Astrocyte (in vitro differentiated cells and primary cell): ENCODE results near the gene PTPRT. TPM values are rescaled to one million over a fixed set of nuclear protein-coding genes. Genes with fewer than 3 reads are reported as not detected.
A peak's percentile ranks its signal among the peaks of the same experiment; 100 is the strongest.

Experiments
- DNase-seq: peaks from one replicate; pipeline ENCODE4 v3.0.0-alpha.2; 2010; ENCODE audit warnings: low read depth
- FAIRE-seq: peaks from 2 replicates; lab custom pipeline; 2011; peaks lifted over from hg19 to GRCh38; lab: Jason Lieb, UNC
- H2AFZ ChIP-seq: 2 replicates; pipeline ENCODE4 v1.6.0; 2012; ENCODE audit warnings: low read depth, low read length, inconsistent platforms
- H3K27ac ChIP-seq: 2 replicates; pipeline ENCODE4 v1.5.1; 2011; ENCODE audit warnings: low read depth, low read length, inconsistent platforms
- H3K27me3 ChIP-seq: 2 replicates; pipeline ENCODE4 v1.6.0; 2011; ENCODE audit warnings: low read length, inconsistent platforms; ENCODE audit not compliant: insufficient read depth
- H3K36me3 ChIP-seq: 2 replicates; pipeline ENCODE4 v1.5.1; 2011; ENCODE audit warnings: low read length, inconsistent platforms; ENCODE audit not compliant: insufficient read depth
- H3K4me1 ChIP-seq: 2 replicates; pipeline ENCODE4 v1.5.1; 2011; ENCODE audit warnings: low read length, inconsistent platforms; ENCODE audit not compliant: insufficient read depth
- H3K4me2 ChIP-seq: 2 replicates; pipeline ENCODE4 v1.6.0; 2012; ENCODE audit warnings: low read length, inconsistent platforms
- H3K4me3 ChIP-seq: 2 replicates; pipeline ENCODE4 v1.5.1; 2011; ENCODE audit warnings: low read depth, mild to moderate bottlenecking, low read length, inconsistent platforms; ENCODE audit not compliant: insufficient read depth
- H3K79me2 ChIP-seq: 2 replicates; pipeline ENCODE4 v1.6.0; 2012; ENCODE audit warnings: mild to moderate bottlenecking, low read length, inconsistent platforms; ENCODE audit not compliant: insufficient read depth
- H3K9ac ChIP-seq: 2 replicates; pipeline ENCODE4 v1.6.0; 2012; ENCODE audit warnings: mild to moderate bottlenecking, low read length, inconsistent platforms
- H3K9me3 ChIP-seq: 2 replicates; pipeline ENCODE4 v1.5.1; 2012; ENCODE audit warnings: low read depth, mild to moderate bottlenecking, low read length, inconsistent platforms; ENCODE audit not compliant: insufficient read depth
- H4K20me1 ChIP-seq: 2 replicates; pipeline ENCODE4 v1.6.0; 2012; ENCODE audit warnings: low read length, inconsistent platforms; ENCODE audit not compliant: insufficient read depth
- H3K27ac Mint-ChIP-seq: one replicate; pipeline ENCODE4 v1.8.0; 2021; ENCODE audit warnings: mild to moderate bottlenecking, mixed read lengths; ENCODE audit not compliant: unreplicated experiment
- H3K27me3 Mint-ChIP-seq: one replicate; pipeline ENCODE4 v1.8.0; 2021; ENCODE audit warnings: low read depth, mixed read lengths; ENCODE audit not compliant: unreplicated experiment
- H3K36me3 Mint-ChIP-seq: one replicate; pipeline ENCODE4 v1.8.0; 2021; ENCODE audit warnings: low read depth, mixed read lengths; ENCODE audit not compliant: unreplicated experiment
- H3K4me1 Mint-ChIP-seq: one replicate; pipeline ENCODE4 v1.8.0; 2021; ENCODE audit warnings: low read depth, mixed read lengths; ENCODE audit not compliant: unreplicated experiment
- H3K4me3 Mint-ChIP-seq: one replicate; pipeline ENCODE4 v1.8.0; 2021; ENCODE audit warnings: mild to moderate bottlenecking, moderate library complexity, mixed read lengths; ENCODE audit not compliant: unreplicated experiment
- H3K9me3 Mint-ChIP-seq: one replicate; pipeline ENCODE4 v1.8.0; 2021; ENCODE audit warnings: mild to moderate bottlenecking, mixed read lengths; ENCODE audit not compliant: unreplicated experiment
- CTCF ChIP-seq: IDR thresholded peaks from 2 replicates; pipeline ENCODE4 v1.5.1; 2011; ENCODE audit warnings: low read depth, mild to moderate bottlenecking, inconsistent platforms, low read length, moderate library complexity; ENCODE audit not compliant: insufficient read depth
- EZH2 ChIP-seq: IDR thresholded peaks from 2 replicates; pipeline ENCODE4 v1.6.1; 2012; ENCODE audit warnings: mild to moderate bottlenecking, low read length, inconsistent platforms; ENCODE audit not compliant: insufficient read depth
- total RNA-seq: library from RNA; stranded (reverse); gene quantifications from 2 replicates; pipeline ENCODE4 v1.2.1, GENCODE V29; 2021

Gene PTPRT
- total RNA-seq, 1 donor from 2014 or later: 0.25 TPM

GRCh38 chr20:43140726-43141125 is 49.0 kb downstream of the PTPRT start:
- Mint-ChIP-seq H3K4me1 (no peaks in the 10 kb centered on the region), H3K36me3 (no peaks in the 10 kb centered on the region), H3K27me3 (no peaks in the 10 kb centered on the region), H3K27ac (peak overlapping the region; percentile 83), H3K9me3 (peaks cover 9% of the 10 kb centered on the region), H3K4me3 (no peak overlapping the region)
- Histone ChIP-seq H3K36me3 (no peaks in the 10 kb centered on the region), H3K4me2 (no peak overlapping the region), H3K27me3 (no peaks in the 10 kb centered on the region), H3K4me1 (no peaks in the 10 kb centered on the region), H3K79me2 (no peaks in the 10 kb centered on the region), H3K27ac (no peak overlapping the region), H4K20me1 (no peaks in the 10 kb centered on the region), H3K4me3 (no peak overlapping the region), H3K9me3 (no peaks in the 10 kb centered on the region), H2AFZ (no peak overlapping the region), H3K9ac (no peak overlapping the region)
- DNase-seq (no peak), FAIRE-seq (no peak)
- TF ChIP-seq CTCF (no peak), EZH2 (no peak)

- Histone ChIP-seq H3K9me3 (no peaks in the 10 kb centered on the region), H3K4me1 (no peaks in the 10 kb centered on the region), H2AFZ (no peak overlapping the region), H3K27me3 (no peaks in the 10 kb centered on the region), H3K36me3 (no peaks in the 10 kb centered on the region), H3K27ac (no peak overlapping the region), H3K4me2 (no peak overlapping the region), H3K4me3 (no peak overlapping the region), H3K9ac (no peak overlapping the region), H3K79me2 (no peaks in the 10 kb centered on the region), H4K20me1 (no peaks in the 10 kb centered on the region)
- no peak for TF ChIP-seq CTCF
- no peak for TF ChIP-seq EZH2
- H3K36me3 Mint-ChIP-seq: no peaks in the 10 kb centered on the region
- peaks cover 7% of the 10 kb centered on the region for H3K9me3 Mint-ChIP-seq
- H3K27me3 Mint-ChIP-seq: no peaks in the 10 kb centered on the region
- H3K4me1 Mint-ChIP-seq: no peaks in the 10 kb centered on the region
- H3K4me3 Mint-ChIP-seq: no peak overlapping the region
- DNase-seq: no peak
- no peak for FAIRE-seq
- peak overlapping the region; percentile 56 for H3K27ac Mint-ChIP-seq
Measured at GRCh38 chr20:43138061-43138770, 51.5 kb downstream of the PTPRT start.

GRCh38 chr20:43137160-43137559 is 52.5 kb downstream of the PTPRT start:
- no peaks in the 10 kb centered on the region for H3K9me3 ChIP-seq
- H3K4me3 Mint-ChIP-seq: no peak overlapping the region
- no peaks in the 10 kb centered on the region for H3K27me3 ChIP-seq
- no peak overlapping the region for H3K9ac ChIP-seq
- H4K20me1 ChIP-seq: no peaks in the 10 kb centered on the region
- no peak overlapping the region for H3K27ac ChIP-seq
- no peaks in the 10 kb centered on the region for H3K79me2 ChIP-seq
- H3K4me2 ChIP-seq: no peak overlapping the region
- FAIRE-seq: no peak
- H3K27me3 Mint-ChIP-seq: no peaks in the 10 kb centered on the region
- no peak for DNase-seq
- no peaks in the 10 kb centered on the region for H3K36me3 Mint-ChIP-seq
- H3K4me1 Mint-ChIP-seq: no peaks in the 10 kb centered on the region
- H3K9me3 Mint-ChIP-seq: peaks cover 6% of the 10 kb centered on the region
- H3K27ac Mint-ChIP-seq: no peak overlapping the region
- no peak overlapping the region for H2AFZ ChIP-seq
- no peaks in the 10 kb centered on the region for H3K36me3 ChIP-seq
- H3K4me1 ChIP-seq: no peaks in the 10 kb centered on the region
- no peak overlapping the region for H3K4me3 ChIP-seq
- TF ChIP-seq EZH2 (no peak), CTCF (no peak)
